NCI-H1092 treated with DMSO at 0.1 percent for 48 hours (cell line): ENCODE results near the gene UPK3BL1.
"Not testable (repeated sequence)": the region's sequence is repeated elsewhere in the genome, so short reads cannot be mapped to it uniquely, and the experiment has no call there.

Experiments
- DNase-seq: peaks from one replicate; lab custom pipeline; 2025; lab: John Stamatoyannopoulos, UW

UPK3BL1 gene

DNA sequence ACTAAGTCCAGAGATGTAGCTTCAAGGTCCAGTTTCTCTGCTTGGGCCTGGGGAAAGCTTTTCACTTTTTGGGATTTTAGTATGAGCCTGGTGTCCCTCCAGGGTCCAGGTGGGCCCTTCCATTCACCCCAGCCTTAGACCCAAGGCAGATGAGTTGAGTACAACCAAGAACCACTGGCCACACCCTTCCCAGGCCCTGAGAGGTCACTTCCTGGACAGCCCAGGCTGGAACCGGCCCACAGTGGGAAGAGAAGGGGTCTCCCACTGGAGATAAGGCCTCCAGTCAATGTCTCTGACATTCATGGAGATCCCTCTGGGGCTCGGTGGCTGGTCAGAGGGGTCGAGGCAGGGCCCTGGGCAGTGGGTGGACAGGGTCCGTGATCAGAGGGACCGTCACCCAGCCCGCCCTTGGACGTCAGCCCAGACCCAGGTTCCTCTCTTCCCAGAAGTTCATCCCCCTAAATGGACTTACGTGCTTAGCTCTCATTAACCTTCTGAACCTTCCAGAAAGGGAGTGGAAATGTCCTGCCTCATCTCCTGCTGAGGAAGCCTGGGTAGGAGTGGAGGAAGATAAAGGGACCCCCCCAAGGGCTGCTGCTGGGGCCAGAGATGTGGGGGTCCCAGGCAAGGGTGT is 15.2 kb downstream of the UPK3BL1 start:
- not testable (repeated sequence) for DNase-seq

DNA sequence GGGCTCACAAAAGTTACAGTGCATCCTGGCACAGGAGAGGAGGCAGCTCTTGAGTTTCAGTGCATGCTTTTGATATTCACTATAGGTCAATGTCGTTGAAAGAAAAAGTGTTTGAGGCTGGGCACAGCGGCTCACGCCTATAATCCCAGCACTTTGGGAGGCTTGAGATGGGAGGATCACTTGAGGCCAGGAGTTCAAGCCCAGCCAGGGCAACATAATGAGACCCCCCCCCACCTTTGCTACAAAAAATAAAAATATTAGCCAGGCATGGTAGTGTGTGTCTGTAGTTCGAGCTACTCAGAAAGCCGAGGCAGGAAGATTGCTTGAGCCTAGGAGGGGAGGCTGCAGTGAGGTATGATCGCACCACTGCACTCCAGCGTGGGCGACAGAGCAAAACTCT is 24.5 kb downstream of the UPK3BL1 start:
- DNase-seq, result not testable (repeated sequence)

DNA sequence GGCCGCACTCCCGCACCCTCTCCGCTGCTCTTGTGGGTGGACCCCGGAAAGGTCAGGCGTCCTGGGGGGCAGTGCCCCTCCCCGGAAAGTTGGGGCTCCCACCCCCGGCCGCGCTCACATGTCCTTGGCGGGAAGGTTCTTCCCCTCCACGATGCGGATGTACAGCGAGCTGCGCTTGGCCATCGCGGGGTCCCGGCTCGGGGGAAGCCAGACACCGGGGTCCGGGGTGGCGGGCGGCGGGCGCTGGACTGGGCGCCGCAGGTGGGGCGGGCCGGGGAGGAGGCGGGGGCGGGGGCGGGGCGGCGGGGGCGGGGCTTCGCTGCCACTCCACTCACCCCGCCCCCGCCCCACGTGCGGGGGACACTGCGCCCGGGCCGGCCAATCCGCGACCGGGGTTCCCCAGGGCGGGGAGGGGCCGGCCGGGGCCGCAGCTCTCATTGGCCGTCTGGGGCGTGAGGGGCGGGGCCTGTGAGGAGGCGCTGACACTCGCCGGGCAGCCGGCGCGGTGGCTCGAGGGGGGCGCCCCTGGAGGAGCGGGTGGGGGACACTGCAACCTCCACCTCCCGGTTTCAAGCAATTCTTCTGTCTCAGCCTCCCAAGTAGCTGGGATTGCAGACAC is 26.0 kb downstream of the UPK3BL1 start, which contains the start of gene RASA4:
Gene RASA4 (minus strand): TSS at position 250 of the 619 bp plus-strand sequence. CDS start 67 bp downstream, at position 183.
- DNase-seq, result not testable (repeated sequence)

DNA sequence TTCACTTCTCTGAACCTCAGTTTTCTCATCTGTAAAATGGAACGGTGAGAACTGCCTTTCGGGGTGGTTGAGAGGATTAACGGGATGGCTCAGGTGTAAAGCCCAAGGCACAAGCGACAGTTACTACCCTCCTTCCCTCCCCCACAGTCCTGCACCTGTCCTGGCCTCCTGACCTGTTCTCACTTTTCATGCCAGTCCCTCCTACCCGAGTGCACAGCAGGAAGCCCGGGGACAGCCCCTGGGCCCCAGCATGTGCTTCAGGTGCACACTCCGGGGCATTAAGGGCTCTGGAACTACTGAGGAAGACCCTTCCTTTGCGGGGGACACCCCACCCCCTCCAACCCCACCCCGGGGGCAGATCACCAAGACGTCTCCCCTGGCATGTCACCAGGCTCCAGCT is 26.7 kb downstream of the UPK3BL1 start:
- DNase-seq, result not testable (repeated sequence)

DNA sequence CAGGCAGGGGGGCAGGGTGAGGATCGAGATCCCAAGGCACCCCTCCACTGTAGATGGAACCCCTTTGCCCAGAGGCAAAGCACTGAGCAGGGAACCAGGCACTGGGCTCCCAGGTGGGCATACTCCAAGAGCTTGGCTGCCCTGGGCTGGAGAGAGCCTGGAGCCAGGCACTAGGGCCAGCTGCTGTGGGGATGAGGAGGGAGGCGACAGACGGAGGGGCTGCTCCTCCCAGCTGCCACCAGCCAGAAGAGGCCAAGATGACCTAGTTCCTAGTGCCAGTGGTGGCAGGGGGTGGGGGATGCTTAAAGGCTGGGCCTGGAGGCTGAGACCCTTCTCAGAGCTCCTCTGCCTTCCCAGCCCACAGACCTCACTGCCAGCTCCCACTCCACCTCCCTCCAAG is 27.7 kb downstream of the UPK3BL1 start:
- DNase-seq, result not testable (repeated sequence)

DNA sequence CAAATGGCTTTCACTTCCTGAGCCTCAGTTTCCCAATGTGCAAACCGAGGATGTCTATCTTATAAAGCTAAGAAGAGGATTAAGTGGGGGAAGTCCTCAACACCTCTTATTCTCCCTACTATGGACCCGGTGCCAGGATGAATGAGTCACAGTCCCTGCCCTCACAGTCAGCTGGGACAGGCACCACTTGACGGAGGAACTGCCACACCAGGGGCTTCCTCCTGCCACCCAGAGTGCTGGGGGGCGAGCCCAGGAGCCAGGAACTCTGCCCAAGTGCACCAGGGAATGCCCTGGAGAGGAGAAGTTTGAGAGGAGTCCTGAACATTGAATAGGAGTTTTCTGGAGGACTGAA is 28.3 kb downstream of the UPK3BL1 start:
- DNase-seq, result not testable (repeated sequence)

DNA sequence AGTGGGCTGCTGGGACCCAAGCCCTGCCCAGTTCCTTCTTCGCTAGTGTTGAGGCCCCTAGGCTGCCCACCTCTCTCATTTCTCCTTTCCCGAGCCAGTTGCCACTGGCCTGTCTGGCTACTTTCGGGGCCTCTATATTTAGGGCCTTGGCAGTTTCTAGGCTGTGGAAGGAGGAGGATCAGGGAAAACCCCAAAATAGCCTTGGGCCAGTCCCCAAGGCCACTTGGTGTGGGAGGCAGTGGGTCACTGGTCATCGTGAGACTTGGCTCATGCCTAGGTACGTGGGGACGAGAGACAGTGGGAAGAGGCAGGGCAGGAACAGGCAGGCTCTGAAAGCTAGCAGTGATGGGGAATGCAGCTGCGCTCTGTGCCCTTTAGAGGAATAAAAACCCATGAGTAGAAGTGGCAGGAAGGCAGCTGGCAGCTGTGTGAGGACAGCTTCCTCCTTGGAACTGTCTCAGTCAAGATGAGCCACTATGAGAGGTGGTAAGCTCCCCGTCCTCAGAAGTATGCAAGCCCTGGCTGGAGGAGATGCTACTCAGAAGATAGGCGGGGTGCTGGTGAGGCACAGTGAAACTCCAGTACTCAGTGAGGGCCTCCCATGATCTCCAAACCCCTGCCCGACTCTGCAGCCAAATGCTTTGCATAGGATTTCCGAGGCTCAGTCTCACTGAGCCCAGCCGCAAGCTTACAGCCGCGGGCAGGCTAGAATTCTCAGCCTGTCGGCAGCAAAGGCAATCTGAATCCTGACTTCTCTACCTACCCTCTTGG is 28.8 kb downstream of the UPK3BL1 start:
- DNase-seq, result not testable (repeated sequence)

DNA sequence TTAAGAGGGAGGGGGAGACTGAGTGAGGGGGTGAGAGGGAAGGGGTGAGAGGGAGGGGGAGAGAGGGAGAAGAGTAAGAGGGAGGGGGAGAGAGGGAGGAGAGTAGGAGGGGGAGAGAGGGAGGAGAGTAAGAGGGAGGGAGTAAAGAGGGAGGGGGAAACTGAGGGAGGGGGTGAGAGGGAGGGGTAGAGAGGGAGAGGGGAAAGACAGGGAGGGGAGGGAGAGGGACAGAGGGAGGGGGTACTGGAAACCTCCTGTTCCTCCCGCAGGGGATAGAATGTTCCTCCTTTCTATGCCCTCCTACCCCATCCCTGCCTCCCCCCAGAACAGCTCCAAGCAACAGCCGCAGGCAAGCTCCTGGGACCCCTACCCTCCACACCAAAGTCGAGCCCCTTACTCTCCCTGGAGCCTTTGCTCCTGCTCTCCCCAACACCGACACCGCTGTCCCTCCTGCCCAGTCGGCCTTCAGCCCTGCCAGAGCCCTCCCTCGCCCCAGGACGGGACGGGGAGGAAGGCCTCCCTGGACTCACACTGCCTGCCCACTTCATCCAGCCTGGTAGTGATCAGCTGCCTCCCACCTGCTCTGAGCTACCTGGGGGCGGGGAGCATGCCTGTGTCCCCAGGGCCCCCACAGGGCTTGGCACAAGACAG is 30.8 kb downstream of the UPK3BL1 start:
- not testable (repeated sequence) for DNase-seq

DNA sequence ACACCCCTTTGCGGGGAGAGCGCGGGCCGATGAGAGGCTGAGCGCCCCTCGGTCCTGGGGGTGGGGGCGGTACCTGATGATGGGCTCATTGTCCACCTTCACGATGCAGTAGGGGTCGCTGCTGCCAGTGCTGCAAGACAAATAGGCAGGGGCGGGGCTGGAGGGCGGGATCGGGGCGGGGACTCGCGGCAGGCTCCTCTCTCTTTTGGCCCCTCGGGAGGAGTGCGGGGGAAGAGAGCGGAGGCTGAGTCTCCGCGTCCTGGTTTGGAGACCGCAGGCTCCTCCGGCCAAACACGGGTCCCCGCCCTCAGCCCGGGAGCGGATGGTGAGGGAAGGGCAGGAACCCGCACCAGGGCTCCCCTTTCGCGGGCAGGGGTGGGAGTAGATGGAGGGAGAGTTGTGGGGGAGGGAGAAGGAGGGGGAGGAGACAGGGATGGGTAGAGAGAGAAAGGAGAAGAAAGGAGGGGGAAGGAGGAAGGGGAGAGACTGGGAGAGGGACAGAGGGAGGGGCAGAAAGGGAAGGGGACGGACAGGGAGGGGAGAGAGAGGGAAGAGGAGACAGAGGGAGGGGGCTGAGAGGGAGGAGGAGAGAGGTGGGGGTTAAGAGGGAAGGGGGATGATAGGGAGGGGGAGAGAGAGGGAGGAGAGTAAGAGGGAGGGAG is 31.4 kb downstream of the UPK3BL1 start:
- not testable (repeated sequence) for DNase-seq

DNA sequence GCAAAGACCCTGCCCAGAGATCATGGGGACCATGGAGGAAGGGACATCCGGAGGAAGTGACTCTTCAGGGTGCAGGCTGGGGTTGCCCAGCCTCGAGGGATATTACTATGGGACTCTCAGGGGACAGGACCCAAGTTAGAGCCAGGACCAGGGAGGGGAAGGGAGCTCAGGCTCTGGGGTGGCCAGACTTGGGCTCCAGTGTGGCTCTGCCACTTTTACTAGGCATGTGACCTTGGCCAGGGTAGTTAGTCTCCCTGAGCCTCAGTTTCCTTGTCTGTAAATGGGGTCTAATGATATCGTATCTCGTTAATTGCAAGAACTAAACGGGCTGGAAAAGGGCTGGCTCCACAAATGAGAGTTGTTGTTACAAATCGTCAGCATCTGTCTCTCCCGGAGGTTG is 32.1 kb downstream of the UPK3BL1 start:
- not testable (repeated sequence) for DNase-seq

DNA sequence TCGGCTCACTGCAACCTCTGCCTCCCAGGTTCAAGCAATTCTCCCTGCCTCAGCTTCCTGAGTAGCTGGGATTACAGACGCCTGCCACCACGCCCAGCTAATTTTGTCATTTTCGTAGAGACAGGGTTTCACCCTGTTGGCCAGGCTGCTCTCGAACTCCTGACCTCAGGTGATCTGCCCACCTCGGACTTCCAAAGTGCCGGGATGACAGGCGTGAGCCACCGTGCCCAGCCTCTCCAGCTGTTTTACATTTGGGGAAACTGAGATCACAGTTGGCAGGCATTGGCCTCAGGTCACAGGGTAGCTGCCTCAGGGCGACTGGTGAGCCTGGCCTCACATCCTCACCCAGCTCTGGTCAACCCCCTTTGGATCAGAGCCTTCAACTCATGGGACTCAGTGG is 32.9 kb downstream of the UPK3BL1 start:
- DNase-seq, result not testable (repeated sequence)

DNA sequence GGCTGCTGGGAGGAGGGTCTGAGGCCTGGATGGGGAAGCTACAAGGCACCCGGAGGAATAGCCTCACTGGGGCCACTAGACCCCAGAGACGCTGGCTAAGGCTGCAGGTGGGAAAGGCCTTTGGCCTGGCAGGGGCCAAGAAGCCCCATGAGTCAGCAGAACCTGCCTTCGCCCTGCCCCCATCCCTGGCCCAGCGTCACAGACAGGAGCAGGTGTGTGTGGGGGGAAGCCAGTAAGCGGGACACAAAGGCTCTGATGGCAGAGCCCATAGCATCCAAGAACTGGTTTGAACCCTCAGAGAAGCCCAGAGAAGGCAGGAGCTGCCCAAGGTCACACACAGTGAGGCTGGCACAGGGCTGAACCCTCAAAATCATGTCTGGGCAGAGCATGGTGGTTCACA is 35.7 kb downstream of the UPK3BL1 start:
- not testable (repeated sequence) for DNase-seq

DNA sequence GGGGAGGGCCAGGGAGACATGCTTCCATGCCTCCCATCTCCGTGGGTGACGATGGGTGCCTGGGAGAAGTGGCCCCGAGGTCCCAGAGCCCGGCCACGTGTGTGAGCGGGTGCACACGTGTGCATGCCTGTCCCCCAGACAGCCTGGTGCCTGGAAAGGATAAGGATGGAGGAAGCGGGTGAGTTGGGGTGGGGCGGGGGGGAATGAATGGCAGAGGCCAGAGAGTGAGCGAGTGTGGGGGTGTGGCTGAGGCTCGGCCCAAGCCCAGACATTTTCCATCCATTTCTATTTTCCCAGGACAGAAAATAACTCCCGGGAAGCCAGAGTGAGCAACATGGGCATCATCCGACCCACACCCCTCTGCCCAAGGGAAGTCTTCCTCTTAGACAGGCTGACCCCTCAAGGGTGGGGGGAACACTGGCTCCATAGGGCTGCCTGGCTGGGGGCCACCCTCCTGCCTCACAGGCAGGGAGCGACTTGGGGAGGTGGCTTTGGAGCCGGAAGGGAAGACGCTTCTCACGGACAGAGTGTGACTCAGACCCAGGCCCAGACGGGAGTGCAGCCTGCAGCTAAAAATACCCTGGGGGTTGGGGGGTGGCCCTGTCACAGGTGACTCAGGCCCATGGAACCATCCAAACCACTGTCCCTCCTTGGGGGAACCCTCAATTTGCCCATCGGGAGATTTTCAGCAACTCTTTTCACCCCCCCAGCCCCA is 38.0 kb downstream of the UPK3BL1 start:
- not testable (repeated sequence) for DNase-seq

DNA sequence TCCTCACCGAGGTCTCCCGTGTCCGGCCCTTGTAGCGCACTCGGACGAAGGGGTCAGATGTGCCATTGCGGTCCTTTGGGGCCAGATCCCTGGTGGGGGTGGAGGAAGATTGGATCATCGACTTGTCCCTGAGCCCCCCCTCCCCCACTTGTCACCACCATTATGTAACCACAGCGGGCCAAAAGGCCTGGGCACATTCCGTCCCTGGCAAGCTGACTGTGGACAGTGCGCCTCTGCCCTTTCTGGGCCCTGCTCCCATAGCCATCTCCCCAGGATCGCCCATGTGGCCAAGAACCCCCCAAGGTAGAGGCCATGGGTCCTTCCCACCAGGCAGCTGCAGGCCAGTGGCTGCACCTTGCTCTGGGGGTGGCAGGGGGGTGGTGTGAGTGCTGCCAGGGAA is 40.3 kb downstream of the UPK3BL1 start:
- not testable (repeated sequence) for DNase-seq

DNA sequence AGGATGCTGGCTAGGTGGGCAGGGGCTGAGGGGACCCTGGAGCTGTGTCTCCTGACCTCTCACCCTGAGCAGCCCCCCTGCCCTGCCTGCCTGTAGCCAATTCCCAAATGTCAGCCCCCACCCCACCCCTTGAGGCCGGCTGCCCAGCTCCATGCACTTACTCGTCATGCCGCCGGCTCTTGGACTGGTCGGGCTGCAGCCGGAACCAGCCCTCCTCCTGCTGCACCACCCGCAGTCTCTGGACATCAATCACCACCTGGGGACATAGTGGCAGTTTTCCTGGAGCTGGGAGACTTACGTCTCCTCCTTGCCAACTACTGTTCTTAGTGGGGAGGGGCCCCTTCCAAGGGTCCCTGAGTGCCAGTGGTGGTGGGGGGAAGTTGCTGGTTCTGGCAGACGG is 42.9 kb downstream of the UPK3BL1 start:
- not testable (repeated sequence) for DNase-seq

DNA sequence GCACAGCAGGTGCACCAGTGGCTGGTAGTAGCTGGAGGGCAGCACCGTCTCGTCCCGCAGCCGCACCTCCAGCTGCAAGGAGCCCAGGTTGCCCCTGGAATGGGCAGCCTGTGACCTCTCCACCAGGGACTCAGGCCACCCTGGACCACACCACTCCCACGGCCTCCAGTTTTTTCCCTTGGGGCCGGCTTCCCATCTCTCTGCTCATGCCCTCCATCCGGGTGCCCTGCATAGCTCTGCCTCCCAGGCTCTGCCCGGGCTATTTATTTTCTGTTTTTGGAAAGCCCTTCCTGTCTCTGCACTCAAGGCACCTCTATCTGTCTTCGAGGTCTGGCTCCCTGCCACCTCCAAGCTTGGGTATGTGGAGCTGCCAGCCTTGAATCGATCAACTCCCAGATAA is 46.6 kb downstream of the UPK3BL1 start:
- not testable (repeated sequence) for DNase-seq

DNA sequence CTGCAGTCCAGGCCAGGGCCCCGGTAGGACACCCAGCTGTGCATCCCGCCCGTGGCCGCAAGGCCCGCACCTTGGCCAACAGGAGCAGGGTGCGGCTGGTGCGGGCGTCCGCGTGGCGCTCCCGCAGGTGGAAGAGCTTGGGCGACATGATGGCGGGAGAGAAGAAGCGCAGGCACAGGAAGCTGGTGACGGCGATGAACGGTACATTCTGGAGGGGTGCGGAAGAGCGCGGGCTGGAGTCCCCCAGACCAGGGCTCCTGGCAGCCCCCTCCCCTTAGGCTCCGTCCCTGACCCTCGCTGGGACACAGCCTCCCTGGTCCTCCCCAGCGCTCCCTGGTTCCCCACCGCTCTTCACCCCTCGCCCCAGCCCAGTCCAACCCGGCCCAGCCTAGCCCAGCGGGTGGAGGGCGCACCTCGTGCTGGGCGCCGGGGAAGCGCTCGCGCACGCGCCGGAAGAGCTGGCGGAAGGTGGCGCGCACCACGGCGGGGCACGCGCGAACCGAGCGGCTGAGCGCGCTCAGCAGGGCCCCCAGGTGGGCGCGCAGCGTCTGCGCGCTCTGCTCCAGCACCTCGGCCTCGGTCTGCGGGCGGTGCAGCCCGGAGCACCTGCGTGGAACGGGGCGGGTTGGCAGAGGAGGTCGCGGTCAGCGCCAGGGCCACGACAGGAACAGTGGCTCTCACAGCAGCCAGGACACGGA is 48.8 kb downstream of the UPK3BL1 start:
- not testable (repeated sequence) for DNase-seq

DNA sequence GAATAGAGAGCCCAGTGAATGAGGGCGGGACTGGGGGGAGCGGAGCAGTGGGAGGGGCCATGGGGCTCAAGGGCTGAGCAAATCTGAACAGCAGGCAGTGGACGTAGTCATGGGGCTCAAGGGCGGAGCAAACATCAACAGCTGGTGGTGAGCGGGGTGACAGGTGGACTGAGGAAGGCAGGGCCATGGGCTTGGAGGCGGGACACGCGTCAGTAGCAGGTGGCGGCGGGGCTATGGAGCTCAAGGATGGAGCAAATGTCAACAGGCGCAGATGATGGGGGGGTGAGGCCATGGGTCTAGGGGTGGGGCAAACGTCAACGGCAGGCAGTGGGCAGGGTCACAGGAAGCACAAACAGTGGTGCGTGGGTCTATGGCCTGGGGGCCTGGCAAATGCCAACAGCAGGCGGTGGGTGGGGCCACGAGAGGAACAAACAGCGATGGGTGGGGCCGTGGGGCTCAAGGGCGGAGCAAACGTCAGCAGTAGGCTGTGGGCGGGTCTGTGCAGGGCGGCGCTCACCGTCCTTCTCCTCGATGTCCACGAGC is 50.0 kb downstream of the UPK3BL1 start:
- DNase-seq, result not testable (repeated sequence)

DNA sequence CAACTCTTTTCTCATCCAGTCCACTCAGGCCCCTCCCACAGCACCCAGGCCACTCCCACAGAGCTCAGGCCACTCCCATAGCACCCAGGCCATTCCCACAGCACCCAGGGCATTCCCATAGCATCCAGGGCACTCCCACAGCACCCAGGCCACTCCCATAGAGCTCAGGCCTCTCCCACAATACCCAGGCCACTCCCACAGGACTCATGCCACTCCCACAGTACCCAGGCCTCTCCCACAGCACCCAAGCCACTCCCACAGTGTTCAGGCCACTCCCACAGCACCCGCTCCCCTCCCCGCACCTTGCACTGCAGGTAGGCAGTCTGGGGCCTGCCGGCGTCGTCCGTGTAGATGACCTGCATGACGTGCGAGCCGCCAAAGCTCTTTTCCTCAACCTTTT is 52.7 kb downstream of the UPK3BL1 start:
- not testable (repeated sequence) for DNase-seq
